OCI-LY3 (cell line): ENCODE measurements around the gene USP4.
"Not testable (repeated sequence)": the region's sequence is repeated elsewhere in the genome, so short reads cannot be mapped to it uniquely, and the experiment has no call there.

ENCODE experiments used
- EZH2phosphoT487 ChIP-seq: fragments of 200-600 bp; shearing (Covaris generic); IDR thresholded peaks from 2 replicates; pipeline ENCODE4 v1.6.1; 2018; ENCODE audit warnings: antibody characterized with exemption, mixed run types, low read depth
- TF ChIP-seq, protein P1 (sequence below): fragments of 200-600, 300-600 bp; sonication (generic); IDR thresholded peaks from 2 replicates; pipeline ENCODE4 v1.5.1; 2014; ENCODE audit warnings: antibody characterized with exemption, low read length, low read depth

DNA sequence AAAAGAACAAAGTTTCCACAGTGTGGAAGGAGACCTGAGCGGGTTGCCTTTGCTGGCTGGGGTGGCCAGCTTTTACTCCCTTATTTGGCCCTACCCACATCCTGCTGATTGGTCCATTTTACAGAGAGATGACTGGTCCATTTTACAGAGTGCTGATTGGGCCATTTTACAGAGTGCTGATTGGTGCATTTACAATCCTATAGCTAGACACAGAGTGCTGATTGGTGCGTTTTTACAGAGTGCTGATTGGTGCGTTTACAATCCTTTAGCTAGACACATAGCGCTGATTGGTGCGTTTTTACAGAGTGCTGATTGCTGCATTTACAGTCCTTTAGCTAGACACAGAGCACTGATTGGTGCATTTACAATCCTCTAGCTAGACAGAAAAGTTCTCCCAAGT is 111.0 kb downstream of the USP4 start:
- TF ChIP-seq, protein P1, sequence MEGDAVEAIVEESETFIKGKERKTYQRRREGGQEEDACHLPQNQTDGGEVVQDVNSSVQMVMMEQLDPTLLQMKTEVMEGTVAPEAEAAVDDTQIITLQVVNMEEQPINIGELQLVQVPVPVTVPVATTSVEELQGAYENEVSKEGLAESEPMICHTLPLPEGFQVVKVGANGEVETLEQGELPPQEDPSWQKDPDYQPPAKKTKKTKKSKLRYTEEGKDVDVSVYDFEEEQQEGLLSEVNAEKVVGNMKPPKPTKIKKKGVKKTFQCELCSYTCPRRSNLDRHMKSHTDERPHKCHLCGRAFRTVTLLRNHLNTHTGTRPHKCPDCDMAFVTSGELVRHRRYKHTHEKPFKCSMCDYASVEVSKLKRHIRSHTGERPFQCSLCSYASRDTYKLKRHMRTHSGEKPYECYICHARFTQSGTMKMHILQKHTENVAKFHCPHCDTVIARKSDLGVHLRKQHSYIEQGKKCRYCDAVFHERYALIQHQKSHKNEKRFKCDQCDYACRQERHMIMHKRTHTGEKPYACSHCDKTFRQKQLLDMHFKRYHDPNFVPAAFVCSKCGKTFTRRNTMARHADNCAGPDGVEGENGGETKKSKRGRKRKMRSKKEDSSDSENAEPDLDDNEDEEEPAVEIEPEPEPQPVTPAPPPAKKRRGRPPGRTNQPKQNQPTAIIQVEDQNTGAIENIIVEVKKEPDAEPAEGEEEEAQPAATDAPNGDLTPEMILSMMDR = not testable (repeated sequence)
- TF ChIP-seq EZH2phosphoT487 = not testable (repeated sequence)
